Epidermal melanocyte (primary cell): ENCODE measurements around the gene ERAS.
"Not testable (repeated sequence)": the region's sequence is repeated elsewhere in the genome, so short reads cannot be mapped to it uniquely, and the experiment has no call there.

ENCODE experiments used
- DNase-seq: peaks from one replicate; pipeline ENCODE4 v3.0.0; 2011; ENCODE audit warnings: low spot score; ENCODE audit not compliant: insufficient read length

The ERAS gene

GRCh38 chrX:48831136-48831908 lies 5.0 kb downstream of the ERAS start:
- DNase-seq = no peak

GRCh38 chrX:48831909-48832291 lies 5.6 kb downstream of the ERAS start:
- no peak for DNase-seq

DNA sequence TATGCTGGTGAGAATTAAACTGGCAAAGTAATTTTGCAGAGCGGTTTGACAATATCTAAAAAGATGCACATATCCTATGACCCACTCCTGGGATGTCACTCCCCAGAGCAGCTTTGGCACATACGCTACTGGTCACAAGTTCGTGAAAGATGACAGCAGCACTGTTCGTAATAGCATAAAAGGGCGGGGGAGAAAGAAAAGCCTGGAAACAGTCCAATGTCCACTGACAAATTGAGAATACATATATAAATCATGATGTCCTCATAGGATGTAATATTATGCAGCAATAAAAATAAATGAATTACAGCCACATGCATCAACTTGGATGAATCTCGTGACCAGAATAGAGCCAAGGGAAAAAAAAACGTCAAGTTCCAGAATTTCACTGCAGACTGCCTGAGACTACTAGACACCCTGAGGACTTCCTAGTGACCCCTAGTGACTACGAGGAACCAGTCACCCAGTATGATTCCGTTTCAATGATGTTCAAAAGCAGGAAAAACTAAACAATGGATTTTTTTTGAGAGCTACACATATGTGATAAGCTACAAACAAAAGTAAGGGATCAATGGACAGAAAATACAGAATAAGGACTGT lies 7.3 kb downstream of the ERAS start:
- no peak for DNase-seq

DNA sequence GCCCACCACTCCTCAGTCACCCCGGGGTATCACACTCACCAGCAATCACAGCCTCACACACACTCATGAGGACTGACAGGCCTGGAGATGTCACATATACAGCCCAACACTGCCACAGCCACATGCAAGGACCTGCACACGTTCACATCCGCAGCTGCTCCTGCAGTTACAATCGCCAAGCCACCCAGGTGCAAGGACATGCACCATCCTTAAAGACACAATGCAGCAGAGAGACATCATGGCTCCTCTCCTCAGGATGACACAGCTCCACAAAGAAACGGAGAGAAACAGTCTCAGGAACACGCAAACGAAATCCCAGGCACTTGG lies 8.0 kb downstream of the ERAS start:
- DNase-seq = no peak

GRCh38 chrX:48835524-48836329 lies 9.4 kb downstream of the ERAS start, which contains the start of gene PCSK1N:
TSS of gene PCSK1N (minus strand) at chrX:48835610. CDS start at chrX:48835532, 78 bp downstream.
- DNase-seq = no peak

- DNase-seq = no peak
Observed at GRCh38 chrX:48839686-48840085, 13.4 kb downstream of the ERAS start.

DNA sequence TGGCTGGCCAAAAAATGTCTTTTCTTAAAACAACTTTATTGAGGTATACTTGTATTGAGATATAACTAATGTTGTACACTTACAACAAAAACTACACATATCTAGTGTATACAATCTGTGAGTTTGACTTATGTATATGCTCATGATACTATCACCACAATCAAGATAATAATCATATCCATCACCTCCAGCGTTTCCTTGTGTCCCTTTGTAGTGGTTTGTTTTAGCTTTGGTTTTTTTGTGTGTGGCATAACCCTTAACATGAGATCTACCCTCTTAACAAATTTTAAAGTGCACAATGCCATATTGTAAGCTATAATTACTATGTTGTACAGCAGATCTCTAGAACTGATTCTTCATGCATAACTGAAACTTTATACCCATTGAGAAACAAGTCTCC lies 22.5 kb downstream of the ERAS start:
- DNase-seq = no peak

GRCh38 chrX:48852857-48853256 lies 26.5 kb downstream of the ERAS start:
- no peak for DNase-seq

DNA sequence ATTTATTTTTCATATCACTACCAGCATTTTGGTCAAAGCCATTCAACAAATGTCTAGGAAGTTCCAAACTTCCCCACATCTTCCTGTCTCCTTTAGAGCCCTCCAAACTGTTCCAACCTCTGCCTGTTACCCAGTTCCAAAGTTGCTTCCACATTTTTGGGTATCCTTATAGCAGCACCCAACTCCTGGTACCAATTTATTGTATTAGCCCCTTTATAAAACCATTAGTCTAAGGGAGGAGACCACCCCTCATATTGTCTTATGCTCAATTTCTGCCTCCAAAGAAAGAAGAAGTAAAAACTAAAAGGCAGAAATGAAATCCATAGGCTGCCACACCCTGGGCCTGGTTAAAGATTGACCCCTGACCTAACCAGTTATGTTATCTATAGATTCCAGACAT lies 27.2 kb downstream of the ERAS start:
- not testable (repeated sequence) for DNase-seq

DNA sequence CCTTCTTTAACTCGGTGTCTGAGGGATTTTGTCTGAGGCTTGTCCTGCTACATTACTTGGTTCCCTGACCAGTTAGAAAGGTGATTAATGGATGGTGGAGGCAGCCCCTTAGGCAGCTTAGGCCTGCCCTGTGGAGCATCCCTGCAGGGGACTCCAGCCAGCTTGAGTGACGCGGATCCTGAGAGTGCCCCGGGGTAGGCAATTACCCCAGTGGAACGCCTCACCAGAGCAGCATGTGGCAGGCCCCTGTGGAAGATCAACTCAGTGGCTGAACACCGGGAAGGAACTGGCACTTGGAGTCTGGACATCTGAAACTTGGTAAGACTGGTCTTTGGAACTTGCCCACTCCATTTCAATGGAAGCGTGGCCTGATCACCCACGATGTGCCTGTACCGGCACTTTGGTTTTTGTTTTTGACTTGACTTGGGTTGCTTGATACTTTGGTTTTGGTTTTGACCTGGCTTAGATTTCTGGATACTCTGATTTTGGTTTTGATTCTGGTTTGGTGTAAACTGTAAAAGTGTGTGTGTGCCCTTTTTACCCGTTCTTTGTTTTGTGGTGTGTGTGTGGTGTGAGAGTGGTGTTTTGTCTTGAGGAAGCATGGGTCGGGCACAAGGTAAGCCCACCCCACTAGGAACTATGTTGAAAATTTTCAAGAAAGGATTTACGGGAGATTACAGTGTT lies 27.9 kb downstream of the ERAS start:
- DNase-seq = not testable (repeated sequence)

- DNase-seq = no peak
Observed at GRCh38 chrX:48854898-48855297, 28.6 kb downstream of the ERAS start.

GRCh38 chrX:48864210-48864609 lies 37.9 kb downstream of the ERAS start:
- DNase-seq = no peak

GRCh38 chrX:48872017-48872416 lies 45.7 kb downstream of the ERAS start:
- not testable (repeated sequence) for DNase-seq

GRCh38 chrX:48876944-48877343 lies 50.6 kb downstream of the ERAS start:
- not testable (repeated sequence) for DNase-seq
